GM23338 (cell line): Measurements from ENCODE around the gene RFX7. TPM values are rescaled to one million over a fixed set of nuclear protein-coding genes. Genes with fewer than 3 reads are reported as not detected.

Experiments used
- ATAC-seq: fragments of 200-7000 bp; cut with Tn5 transposase; 3 replicates; pipeline ENCODE4 v1.9.1; 2020
- DNase-seq: peaks from one replicate; pipeline ENCODE4 v3.0.0-alpha.2; 2015; ENCODE audit warnings: low spot score
- H2AFZ ChIP-seq: fragments of 200-600 bp; sonication (generic); 2 replicates; pipeline ENCODE4 v1.8.0; 2016; ENCODE audit warnings: antibody characterized with exemption, mild to moderate bottlenecking, moderate library complexity
- H3F3A ChIP-seq: fragments of 200-600 bp; sonication (generic); replicated peaks from 2 replicates; pipeline ENCODE4 v1.8.0; 2017; ENCODE audit warnings: antibody characterized with exemption, mixed run types, low read depth
- H3K27ac ChIP-seq: fragments of 200-600 bp; sonication (generic); 2 replicates; pipeline ENCODE4 v1.6.1; 2016; ENCODE audit warnings: low read depth
- H3K27me3 ChIP-seq: fragments of 200-600 bp; sonication (generic); 2 replicates; pipeline ENCODE4 v1.8.0; 2016; ENCODE audit warnings: mild to moderate bottlenecking, mixed run types, moderate library complexity; ENCODE audit not compliant: insufficient read depth
- H3K36me3 ChIP-seq: fragments of 200-600 bp; sonication (generic); 2 replicates; pipeline ENCODE4 v1.8.0; 2016; ENCODE audit warnings: mild to moderate bottlenecking; ENCODE audit not compliant: insufficient read depth
- H3K4me1 ChIP-seq: fragments of 200-600 bp; sonication (generic); 2 replicates; pipeline ENCODE4 v1.8.0; 2016; ENCODE audit warnings: mild to moderate bottlenecking, moderate library complexity; ENCODE audit not compliant: insufficient read depth
- H3K4me2 ChIP-seq: fragments of 200-600 bp; sonication (generic); 2 replicates; pipeline ENCODE4 v1.7.1; 2017; ENCODE audit warnings: mixed run types
- H3K4me3 ChIP-seq: fragments of 200-600 bp; sonication (generic); 2 replicates; pipeline ENCODE4 v1.6.1; 2016; ENCODE audit warnings: mixed run types
- H3K79me2 ChIP-seq: fragments of 200-600 bp; sonication (generic); replicated peaks from 2 replicates; pipeline ENCODE4 v1.8.0; 2017; ENCODE audit warnings: mild to moderate bottlenecking; ENCODE audit not compliant: insufficient read depth
- H3K9me2 ChIP-seq: fragments of 200-600 bp; sonication (generic); 2 replicates; pipeline ENCODE4 v1.8.0; 2017; ENCODE audit not compliant: insufficient read depth
- H4K20me1 ChIP-seq: fragments of 200-600 bp; sonication (generic); replicated peaks from 2 replicates; pipeline ENCODE4 v1.8.0; 2017; ENCODE audit warnings: mild to moderate bottlenecking; ENCODE audit not compliant: insufficient read depth
- H3K27ac Mint-ChIP-seq: 2 replicates; pipeline ENCODE4 v1.8.0; 2020; ENCODE audit warnings: inconsistent platforms, mild to moderate bottlenecking, moderate library complexity, mixed read lengths
- H3K27me3 Mint-ChIP-seq: 3 replicates; pipeline ENCODE4 v1.8.0; 2022; ENCODE audit warnings: low read depth, mild to moderate bottlenecking, moderate library complexity, mixed read lengths, inconsistent platforms; ENCODE audit not compliant: insufficient read depth, poor library complexity
- H3K36me3 Mint-ChIP-seq: 3 replicates; pipeline ENCODE4 v1.8.0; 2021; ENCODE audit warnings: low read depth, mild to moderate bottlenecking, inconsistent platforms, moderate library complexity, mixed read lengths
- H3K4me1 Mint-ChIP-seq: 3 replicates; pipeline ENCODE4 v1.8.0; 2020; ENCODE audit warnings: mild to moderate bottlenecking, inconsistent platforms, mixed read lengths
- H3K4me3 Mint-ChIP-seq: 3 replicates; pipeline ENCODE4 v1.8.0; 2021; ENCODE audit warnings: moderate library complexity, mild to moderate bottlenecking, inconsistent platforms, mixed read lengths
- H3K9me3 Mint-ChIP-seq: 3 replicates; pipeline ENCODE4 v1.8.0; 2020; ENCODE audit warnings: moderate library complexity, mild to moderate bottlenecking, inconsistent platforms, mixed read lengths
- CREB1 ChIP-seq: fragments of 250-450 bp; sonication (Bioruptor Pico); IDR thresholded peaks from 2 replicates; pipeline ENCODE4 v1.5.0; 2020; ENCODE audit warnings: low read depth, mild to moderate bottlenecking, moderate library complexity
- EZH2 ChIP-seq: fragments of 200-600 bp; sonication (generic); IDR thresholded peaks from one replicate; pipeline ENCODE4 v1.8.0; 2017; ENCODE audit warnings: antibody characterized with exemption, mild to moderate bottlenecking, low read depth; ENCODE audit not compliant: unreplicated experiment
- EZH2phosphoT487 ChIP-seq: fragments of 200-600 bp; sonication (generic); IDR thresholded peaks from one replicate; pipeline ENCODE4 v1.8.1; 2018; ENCODE audit warnings: antibody characterized with exemption; ENCODE audit not compliant: unreplicated experiment
- JUNB ChIP-seq: IDR thresholded peaks from one replicate; pipeline ENCODE4 v1.6.1; 2016; ENCODE audit warnings: antibody characterized with exemption; ENCODE audit not compliant: unreplicated experiment
- NANOG ChIP-seq: IDR thresholded peaks from 2 replicates; pipeline ENCODE4 v1.6.1; 2016; ENCODE audit warnings: antibody characterized with exemption, borderline replicate concordance
- POLR2AphosphoS5 ChIP-seq: IDR thresholded peaks from 2 replicates; pipeline ENCODE4 v1.6.1; 2016; ENCODE audit warnings: antibody characterized with exemption, low read depth
- ZNF114 ChIP-seq: fragments of 250-450 bp; sonication (Bioruptor Pico); IDR thresholded peaks from 2 replicates; pipeline ENCODE4 v1.5.0; 2020; ENCODE audit warnings: mild to moderate bottlenecking, moderate library complexity
- ZNF331 ChIP-seq: fragments of 250-450 bp; sonication (Bioruptor Pico); IDR thresholded peaks from 2 replicates; pipeline ENCODE4 v1.5.0; 2020; ENCODE audit warnings: low read depth, mild to moderate bottlenecking, moderate library complexity
- polyA plus RNA-seq: library from polyadenylated mRNA; unstranded; fragments of >200 nt; fragmentation: Nextera tagmentation; extraction: Ambion mirVana; gene quantifications from 2 replicates; pipeline ENCODE4 v1.2.1, GENCODE V29; 2016
- total RNA-seq: library from RNA; depleted of rRNA; stranded (reverse); fragments of >200 nt; shearing (Covaris generic); gene quantifications from 2 replicates; pipeline ENCODE4 v1.2.3, GENCODE V29; 2014
- TF ChIP-seq, protein P1 (sequence below): IDR thresholded peaks from 2 replicates; pipeline ENCODE4 v1.6.1; 2016; ENCODE audit warnings: antibody characterized with exemption
- TF ChIP-seq, protein P2 (sequence below): IDR thresholded peaks from one replicate; pipeline ENCODE4 v1.6.1; 2018; ENCODE audit warnings: antibody characterized with exemption; ENCODE audit not compliant: unreplicated experiment

The RFX7 gene
- total and polyA plus RNA-seq, 2 experiments from 2014 or later = 17.6 to 33.6 TPM

DNA sequence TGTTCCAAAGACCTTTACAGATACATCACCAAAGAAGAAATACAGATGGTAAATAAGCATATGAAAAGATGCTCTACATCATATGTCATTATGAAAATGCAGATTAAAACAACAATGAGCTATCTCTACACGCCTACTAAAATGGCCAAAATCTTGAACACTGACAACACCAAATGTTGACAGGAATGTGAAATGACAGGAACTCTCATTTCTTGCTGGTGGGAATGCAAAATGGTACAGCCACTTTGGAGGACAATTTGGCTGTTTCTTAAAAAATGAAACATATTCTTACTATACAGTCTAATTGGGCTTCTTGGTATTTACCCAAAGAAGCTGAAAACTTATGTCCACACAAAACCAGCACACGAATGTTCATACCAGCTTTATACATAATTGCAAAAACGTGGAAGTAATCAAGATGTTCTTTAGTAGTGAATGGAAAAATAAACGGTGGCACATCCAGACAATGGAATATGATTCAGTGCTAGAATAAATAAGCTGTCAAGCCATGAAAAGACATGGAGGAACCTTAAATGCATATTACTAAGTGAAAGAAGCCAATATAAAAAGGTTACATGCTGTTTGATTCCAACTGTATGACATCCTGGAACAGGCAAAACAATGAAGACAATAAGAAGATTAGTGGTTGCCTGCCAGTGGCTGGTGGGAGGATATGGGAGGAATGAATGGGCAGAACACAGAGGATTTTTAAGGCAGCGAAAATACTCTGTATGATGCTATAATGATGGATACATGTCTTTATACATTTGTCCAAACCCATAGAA is 169.0 kb downstream of the RFX7 start:
- Mint-ChIP-seq H3K9me3 (no peaks in the 10 kb centered on the region), H3K4me3 (no peak overlapping the region), H3K4me1 (no peaks in the 10 kb centered on the region; the same call in 2 of the 3 replicates), H3K36me3 (no peaks in the 10 kb centered on the region), H3K27me3 (no peaks in the 10 kb centered on the region), H3K27ac (no peak overlapping the region)
- H4K20me1 ChIP-seq = no peaks in the 10 kb centered on the region
- H3K27ac ChIP-seq = no peak overlapping the region
- H3K4me2 ChIP-seq = no peak overlapping the region
- H3K36me3 ChIP-seq = no peaks in the 10 kb centered on the region
- TF ChIP-seq POLR2AphosphoS5 (no peak), ZNF331 (no peak), JUNB (no peak)
- no peaks in the 10 kb centered on the region for H3F3A ChIP-seq
- H3K9me2 ChIP-seq = peaks cover 4% of the 10 kb centered on the region; the same call in 1 of the 2 replicates
- no peaks in the 10 kb centered on the region for H3K27me3 ChIP-seq
- no peaks in the 10 kb centered on the region for H3K79me2 ChIP-seq
- H2AFZ ChIP-seq = no peak overlapping the region
- no peak overlapping the region for H3K4me3 ChIP-seq
- H3K4me1 ChIP-seq = no peaks in the 10 kb centered on the region
- ATAC-seq (no peak), DNase-seq (no peak)

DNA sequence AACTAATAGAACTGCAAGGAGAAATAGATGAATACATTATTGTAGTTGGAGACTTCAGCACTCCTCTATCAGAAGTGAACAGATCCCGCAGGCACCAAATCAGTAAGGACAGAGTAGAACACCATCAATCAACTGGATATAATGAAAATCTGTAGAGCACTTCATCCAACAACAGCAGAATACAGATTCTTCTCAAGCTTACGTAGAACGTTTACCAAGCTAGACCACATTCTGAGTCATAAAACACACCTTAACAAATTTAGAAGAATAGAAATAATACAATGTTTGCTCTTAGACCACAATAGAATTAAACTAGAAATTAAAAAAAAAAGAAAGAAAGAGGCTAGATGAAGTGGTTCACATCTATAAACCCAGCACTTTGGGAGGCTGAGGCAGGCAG is 179.5 kb downstream of the RFX7 start:
- DNase-seq (no peak), ATAC-seq (no peak)
- Histone ChIP-seq H3K4me3 (no peak overlapping the region), H3F3A (no peaks in the 10 kb centered on the region), H3K27ac (no peak overlapping the region), H2AFZ (no peak overlapping the region), H3K79me2 (no peaks in the 10 kb centered on the region), H3K9me2 (no peaks in the 10 kb centered on the region), H3K4me2 (no peak overlapping the region), H3K4me1 (no peaks in the 10 kb centered on the region), H3K36me3 (no peaks in the 10 kb centered on the region), H4K20me1 (no peaks in the 10 kb centered on the region), H3K27me3 (no peaks in the 10 kb centered on the region)
- Mint-ChIP-seq H3K4me1 (no peaks in the 10 kb centered on the region), H3K4me3 (no peak overlapping the region), H3K36me3 (no peaks in the 10 kb centered on the region), H3K27me3 (no peaks in the 10 kb centered on the region), H3K27ac (no peak overlapping the region), H3K9me3 (peaks cover 6% of the 10 kb centered on the region; the same call in 2 of the 3 replicates)
- TF ChIP-seq POLR2AphosphoS5 (no peak), ZNF114 (CRISPR knock-in tag) (no peak), NANOG (no peak), EZH2 (no peak), JUNB (no peak), EZH2phosphoT487 (no peak), ZNF331 (no peak), CREB1 (CRISPR knock-in tag) (no peak)
- TF ChIP-seq, protein P1, sequence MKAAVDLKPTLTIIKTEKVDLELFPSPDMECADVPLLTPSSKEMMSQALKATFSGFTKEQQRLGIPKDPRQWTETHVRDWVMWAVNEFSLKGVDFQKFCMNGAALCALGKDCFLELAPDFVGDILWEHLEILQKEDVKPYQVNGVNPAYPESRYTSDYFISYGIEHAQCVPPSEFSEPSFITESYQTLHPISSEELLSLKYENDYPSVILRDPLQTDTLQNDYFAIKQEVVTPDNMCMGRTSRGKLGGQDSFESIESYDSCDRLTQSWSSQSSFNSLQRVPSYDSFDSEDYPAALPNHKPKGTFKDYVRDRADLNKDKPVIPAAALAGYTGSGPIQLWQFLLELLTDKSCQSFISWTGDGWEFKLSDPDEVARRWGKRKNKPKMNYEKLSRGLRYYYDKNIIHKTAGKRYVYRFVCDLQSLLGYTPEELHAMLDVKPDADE = no peak
- TF ChIP-seq, protein P2, sequence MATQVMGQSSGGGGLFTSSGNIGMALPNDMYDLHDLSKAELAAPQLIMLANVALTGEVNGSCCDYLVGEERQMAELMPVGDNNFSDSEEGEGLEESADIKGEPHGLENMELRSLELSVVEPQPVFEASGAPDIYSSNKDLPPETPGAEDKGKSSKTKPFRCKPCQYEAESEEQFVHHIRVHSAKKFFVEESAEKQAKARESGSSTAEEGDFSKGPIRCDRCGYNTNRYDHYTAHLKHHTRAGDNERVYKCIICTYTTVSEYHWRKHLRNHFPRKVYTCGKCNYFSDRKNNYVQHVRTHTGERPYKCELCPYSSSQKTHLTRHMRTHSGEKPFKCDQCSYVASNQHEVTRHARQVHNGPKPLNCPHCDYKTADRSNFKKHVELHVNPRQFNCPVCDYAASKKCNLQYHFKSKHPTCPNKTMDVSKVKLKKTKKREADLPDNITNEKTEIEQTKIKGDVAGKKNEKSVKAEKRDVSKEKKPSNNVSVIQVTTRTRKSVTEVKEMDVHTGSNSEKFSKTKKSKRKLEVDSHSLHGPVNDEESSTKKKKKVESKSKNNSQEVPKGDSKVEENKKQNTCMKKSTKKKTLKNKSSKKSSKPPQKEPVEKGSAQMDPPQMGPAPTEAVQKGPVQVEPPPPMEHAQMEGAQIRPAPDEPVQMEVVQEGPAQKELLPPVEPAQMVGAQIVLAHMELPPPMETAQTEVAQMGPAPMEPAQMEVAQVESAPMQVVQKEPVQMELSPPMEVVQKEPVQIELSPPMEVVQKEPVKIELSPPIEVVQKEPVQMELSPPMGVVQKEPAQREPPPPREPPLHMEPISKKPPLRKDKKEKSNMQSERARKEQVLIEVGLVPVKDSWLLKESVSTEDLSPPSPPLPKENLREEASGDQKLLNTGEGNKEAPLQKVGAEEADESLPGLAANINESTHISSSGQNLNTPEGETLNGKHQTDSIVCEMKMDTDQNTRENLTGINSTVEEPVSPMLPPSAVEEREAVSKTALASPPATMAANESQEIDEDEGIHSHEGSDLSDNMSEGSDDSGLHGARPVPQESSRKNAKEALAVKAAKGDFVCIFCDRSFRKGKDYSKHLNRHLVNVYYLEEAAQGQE = no peak
